A673 (cell line): ENCODE data around the gene ANXA11.

ENCODE experiments used
- CTCF ChIP-seq: fragments of 300-800, 200-600 bp; sonication (generic); conservative IDR thresholded peaks from 2 replicates; pipeline ENCODE4 v1.5.1; 2017; ENCODE audit warnings: low read depth, mild to moderate bottlenecking, antibody characterized with exemption, low read length, moderate library complexity, mixed read lengths
- EZH2 ChIP-seq: fragments of 200-600 bp; sonication (generic); IDR thresholded peaks from 2 replicates; pipeline ENCODE4 v1.6.1; 2017; ENCODE audit warnings: borderline replicate concordance, low read depth, mild to moderate bottlenecking, mixed read lengths, antibody characterized with exemption, low read length; ENCODE audit not compliant: poor library complexity, severe bottlenecking

DNA sequence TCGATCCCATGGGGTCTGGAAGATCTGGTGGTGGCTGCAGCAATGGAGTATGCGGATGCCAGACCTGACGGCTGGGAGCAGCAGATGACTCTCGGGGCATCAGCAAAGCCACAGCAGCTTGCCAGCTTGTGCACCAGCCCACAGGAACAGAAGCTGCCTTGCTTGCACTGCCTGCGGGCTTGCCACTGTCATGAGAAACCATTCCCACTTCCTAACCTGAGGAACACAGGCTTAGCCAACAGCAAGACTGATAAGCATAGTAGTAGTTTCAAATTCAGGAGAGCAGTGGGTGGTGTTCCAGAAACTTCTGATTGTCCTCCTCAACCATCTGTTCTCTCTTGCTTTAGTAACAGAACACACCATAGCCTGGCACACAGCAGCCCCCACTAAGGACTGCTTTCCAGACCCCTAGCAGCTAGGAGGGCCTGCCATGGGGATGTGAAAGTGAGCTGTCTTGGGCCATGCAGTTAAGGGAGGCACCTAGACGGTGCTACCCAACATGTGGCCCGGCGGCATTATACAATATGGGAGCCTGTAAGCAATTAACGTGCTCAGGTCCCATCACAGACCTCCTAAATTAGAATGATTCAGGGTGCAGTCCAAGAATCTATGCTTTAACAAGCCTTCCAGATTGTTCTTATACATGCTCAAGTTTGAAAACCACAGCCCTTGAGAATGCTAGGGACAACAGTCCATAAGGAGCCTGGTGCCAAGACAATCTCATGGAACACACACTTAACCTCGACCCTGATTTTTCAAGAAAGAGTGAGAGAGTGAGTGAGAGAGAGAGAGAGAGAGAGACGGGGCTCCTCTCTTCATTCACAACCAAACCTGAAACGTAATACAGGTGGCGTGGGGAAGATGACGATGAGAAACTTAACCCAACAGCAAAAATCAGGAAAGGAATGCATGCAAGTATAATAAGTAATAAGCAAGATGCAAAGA lies 7.1 kb downstream of the ANXA11 start:
- TF ChIP-seq CTCF: no peak
- no peak for TF ChIP-seq EZH2
